Dorsolateral prefrontal cortex (tissue), 118 donors: Measurements from ENCODE around the gene SLC25A43. TPM values are rescaled to one million over a fixed set of nuclear protein-coding genes. Genes with fewer than 3 reads are reported as not detected.

Experiments
- total RNA-seq, 120 experiments: library from RNA; stranded (reverse); gene quantifications; one replicate each; pipeline versions ENCODE4 v1.2.3 to v1.2.4, GENCODE V29; 2022

SLC25A43 gene
- total RNA-seq, 120 experiments from 2014 or later, result 2.7 to 11.4 (median 5.7) TPM

Other genes with a start within 250 kb of the SLC25A43 start
- gene PGRMC1, start 163.1 kb upstream of the SLC25A43 start, total RNA-seq, result 100 to 1,000 TPM in 84 of 120 experiments, 10 to 100 TPM in 36; 40.9 to 169 (median 110) TPM
- 100 to 1,000 TPM; 115 to 275 (median 184) TPM for gene SLC25A5, start 69.1 kb downstream of the SLC25A43 start, total RNA-seq
- 10 to 100 TPM; 15.1 to 38.0 (median 28.0) TPM for gene STEEP1, start 166.1 kb downstream of the SLC25A43 start, total RNA-seq
- gene UBE2A, start 175.2 kb downstream of the SLC25A43 start, total RNA-seq, result 10 to 100 TPM; 27.7 to 49.8 (median 39.2) TPM
- gene NKRF, start 207.1 kb downstream of the SLC25A43 start, total RNA-seq, result 10 to 100 TPM; 11.2 to 39.9 (median 29.2) TPM